CD14-positive monocyte (primary cell): ENCODE data around the gene CDX2. TPM values are rescaled to one million over a fixed set of nuclear protein-coding genes. Genes with fewer than 3 reads are reported as not detected.

Source experiments
- DNase-seq, 3 donors: peaks; one replicate each; pipeline ENCODE4 v3.0.0-alpha.2; 2011 to 2022
- H2AFZ ChIP-seq: 2 replicates; pipeline ENCODE4 v1.6.0; 2012; ENCODE audit warnings: mild to moderate bottlenecking, low read depth, low read length, inconsistent platforms; ENCODE audit not compliant: insufficient read depth, poor library complexity, severe bottlenecking
- H3K27ac ChIP-seq, 2 donors: 1 replicate in 1 of 2; 2 replicates in 1 of 2; pipeline ENCODE4 v1.5.1; 2012 to 2013; ENCODE audit warnings: low read length in 2 of 2, control low read depth in 1 of 2, inconsistent platforms in 1 of 2, low read depth in 1 of 2, mild to moderate bottlenecking in 1 of 2
- H3K27me3 ChIP-seq, 2 donors: one replicate each; pipeline versions ENCODE4 v1.6.0 to v1.6.1; 2011 to 2013; ENCODE audit warnings: low read length in 2 of 2; ENCODE audit not compliant: control insufficient read depth in 2 of 2, insufficient read depth in 2 of 2
- H3K36me3 ChIP-seq, 2 donors: replicated peaks in 1 of 2; 1 replicate in 1 of 2; 2 replicates in 1 of 2; pipeline versions ENCODE4 v1.5.1 to v1.6.1; 2012 to 2013; ENCODE audit warnings: low read length in 2 of 2, control low read depth in 1 of 2, inconsistent platforms in 1 of 2, mild to moderate bottlenecking in 1 of 2; ENCODE audit not compliant: insufficient read depth in 2 of 2, control insufficient read depth in 1 of 2
- H3K4me1 ChIP-seq, 2 donors: 1 replicate in 1 of 2; 2 replicates in 1 of 2; pipeline versions ENCODE4 v1.5.1 to v1.6.1; 2012 to 2013; ENCODE audit warnings: low read length in 2 of 2, control low read depth in 1 of 2, inconsistent platforms in 1 of 2, mild to moderate bottlenecking in 1 of 2, moderate library complexity in 1 of 2; ENCODE audit not compliant: insufficient read depth in 2 of 2, control insufficient read depth in 1 of 2
- H3K4me2 ChIP-seq: replicated peaks from 2 replicates; pipeline ENCODE3; 2012; ENCODE audit warnings: low read length, moderate library complexity, mild to moderate bottlenecking; ENCODE audit not compliant: poor library complexity, severe bottlenecking; ENCODE audit errors: extremely low read depth
- H3K4me3 ChIP-seq, 3 experiments: fragments of 200-600 bp in 1 of 3; sonication (generic) in 1 of 3; replicated peaks in 1 of 3; 1 replicate in 2 of 3; 2 replicates in 1 of 3; pipeline ENCODE4 v1.5.1; 2011 to 2013; ENCODE audit warnings: low read length in 3 of 3, mild to moderate bottlenecking in 3 of 3, control low read depth in 2 of 3, low read depth in 2 of 3, inconsistent platforms in 1 of 3, moderate library complexity in 1 of 3
- H3K79me2 ChIP-seq: 2 replicates; pipeline ENCODE4 v1.6.0; 2012; ENCODE audit warnings: mild to moderate bottlenecking, control low read depth, inconsistent platforms, low read length, moderate library complexity; ENCODE audit not compliant: insufficient read depth
- H3K9ac ChIP-seq: 2 replicates; pipeline ENCODE4 v1.6.0; 2017; ENCODE audit warnings: low read length, mild to moderate bottlenecking; ENCODE audit not compliant: insufficient read depth, poor library complexity, severe bottlenecking
- H3K9me3 ChIP-seq, 2 donors: replicated peaks in 1 of 2; 1 replicate in 1 of 2; 2 replicates in 1 of 2; pipeline versions ENCODE4 v1.5.1 to v1.6.1; 2012 to 2013; ENCODE audit warnings: low read length in 2 of 2, control low read depth in 1 of 2; ENCODE audit not compliant: control insufficient read depth in 1 of 2, insufficient read depth in 1 of 2
- H4K20me1 ChIP-seq: 2 replicates; pipeline ENCODE4 v1.6.0; 2012; ENCODE audit warnings: mild to moderate bottlenecking, low read length, control low read depth, moderate library complexity; ENCODE audit not compliant: insufficient read depth
- H3K27ac Mint-ChIP-seq, 7 donors: one replicate each; pipeline ENCODE4 v1.8.0; 2020; ENCODE audit warnings: mild to moderate bottlenecking in 7 of 7, mixed read lengths in 7 of 7, moderate library complexity in 6 of 7, inconsistent platforms in 2 of 7
- H3K27me3 Mint-ChIP-seq, 3 donors: one replicate each; pipeline ENCODE4 v1.8.0; 2021 to 2022; ENCODE audit warnings: low read depth in 3 of 3, mild to moderate bottlenecking in 3 of 3, mixed read lengths in 3 of 3, moderate library complexity in 3 of 3, inconsistent platforms in 1 of 3
- H3K36me3 Mint-ChIP-seq, 2 donors: one replicate each; pipeline ENCODE4 v1.8.0; 2020; ENCODE audit warnings: mixed read lengths in 2 of 2, inconsistent platforms in 1 of 2, mild to moderate bottlenecking in 1 of 2
- H3K4me1 Mint-ChIP-seq: one replicate; pipeline ENCODE4 v1.8.0; 2020; ENCODE audit warnings: mild to moderate bottlenecking, mixed read lengths
- H3K4me3 Mint-ChIP-seq, 2 donors: one replicate each; pipeline ENCODE4 v1.8.0; 2020; ENCODE audit warnings: mild to moderate bottlenecking in 2 of 2, mixed read lengths in 2 of 2, moderate library complexity in 1 of 2
- H3K9me3 Mint-ChIP-seq, 7 donors: one replicate each; pipeline ENCODE4 v1.8.0; 2020 to 2022; ENCODE audit warnings: mixed read lengths in 7 of 7, mild to moderate bottlenecking in 6 of 7, moderate library complexity in 6 of 7, inconsistent platforms in 2 of 7
- CTCF ChIP-seq: fragments of 200-600 bp; IDR thresholded peaks from one replicate; pipeline ENCODE4 v1.8.0; 2022; ENCODE audit warnings: antibody characterized with exemption, mild to moderate bottlenecking
- WGBS: methylation state at CpG from one replicate; pipeline ENCODE4 v1.1.5; 2013; ENCODE audit warnings: missing lambda C conversion rate; ENCODE audit not compliant: insufficient coverage; 5-methylcytosine and 5-hydroxymethylcytosine counted together
- intact Hi-C, 2 donors: fragments of 100-400 bp; cut with micrococcal nuclease; formaldehyde crosslinking; loops; one replicate each; pipeline versions ENCODE4 v1.15.0 to v1.15.1; 2023
- polyA plus RNA-seq, 3 donors: library from polyadenylated mRNA; depleted of rRNA in 1 of 3; unstranded in 2 of 3; stranded (reverse) in 1 of 3; fragments of 300-500 nt in 2 of 3; fragments of >200 nt in 1 of 3; fragmentation: Illumina TruSeq in 2 of 3; gene quantifications; 1 replicate in 2 of 3; 2 replicates in 1 of 3; pipeline ENCODE4 v1.2.3, GENCODE V29; 2012 to 2021

Gene CDX2
- polyA plus RNA-seq, 3 donors = not detected

- peaks cover 0 to 41% of the 10 kb centered on the region in 2 donors for H3K9me3 ChIP-seq
- H3K27ac ChIP-seq = no peak overlapping the region
- peaks cover 93 to 100% (median 99%) of the 10 kb centered on the region in 3 donors for H3K27me3 Mint-ChIP-seq
- H3K4me3 ChIP-seq = no peak overlapping the region
- H3K4me1 ChIP-seq = peaks cover 0 to 9% of the 10 kb centered on the region in 2 donors
- H3K9ac ChIP-seq = no peak overlapping the region
- H3K36me3 ChIP-seq = no peaks in the 10 kb centered on the region
- DNase-seq = no peak
- no peak for TF ChIP-seq CTCF
- peaks cover 93 to 94% of the 10 kb centered on the region in 2 donors for H3K27me3 ChIP-seq
- WGBS = 47% methylated on average over 3 of the region's 5 CpGs
- peaks cover 16% of the 10 kb centered on the region for H3K4me1 Mint-ChIP-seq
- H4K20me1 ChIP-seq = no peaks in the 10 kb centered on the region
- H3K79me2 ChIP-seq = no peaks in the 10 kb centered on the region
- H3K4me3 Mint-ChIP-seq = peak overlapping the region in 1 of 2 donors; percentile 79
- no peak overlapping the region for H2AFZ ChIP-seq
- peaks cover 0 to 18% (median 4%) of the 10 kb centered on the region in 7 donors for H3K9me3 Mint-ChIP-seq
- intact Hi-C loops = no loop called here
- peak overlapping the region in 1 of 7 donors; percentile 9 for H3K27ac Mint-ChIP-seq
- H3K36me3 Mint-ChIP-seq = no peaks in the 10 kb centered on the region
- no peak overlapping the region for H3K4me2 ChIP-seq
Measured at GRCh38 chr13:27973291-27973690, 4.2 kb upstream of the CDX2 start.

- no peak overlapping the region for H2AFZ ChIP-seq
- peaks cover 0 to 41% of the 10 kb centered on the region in 2 donors for H3K9me3 ChIP-seq
- peaks cover 0 to 3% of the 10 kb centered on the region in 2 donors for H3K36me3 Mint-ChIP-seq
- no peaks in the 10 kb centered on the region for H3K79me2 ChIP-seq
- peaks cover 0 to 22% (median 6%) of the 10 kb centered on the region in 7 donors for H3K9me3 Mint-ChIP-seq
- H3K4me1 Mint-ChIP-seq = peaks cover 22% of the 10 kb centered on the region
- no CpG with 5 or more reads among the region's 2 CpGs for WGBS
- peaks cover 96 to 98% of the 10 kb centered on the region in 2 donors for H3K27me3 ChIP-seq
- no peak overlapping the region for H3K27ac ChIP-seq
- no peak overlapping the region for H3K4me2 ChIP-seq
- DNase-seq = no peak
- H3K27me3 Mint-ChIP-seq = peaks cover 97 to 99% (median 99%) of the 10 kb centered on the region in 3 donors
- no peak overlapping the region for H3K9ac ChIP-seq
- peaks cover 3 to 12% of the 10 kb centered on the region in 2 donors for H3K4me1 ChIP-seq
- no peak overlapping the region for H3K4me3 ChIP-seq
- intact Hi-C loops = no loop called here
- no peak for TF ChIP-seq CTCF
- H3K36me3 ChIP-seq = no peaks in the 10 kb centered on the region
- H4K20me1 ChIP-seq = no peaks in the 10 kb centered on the region
- no peak overlapping the region for H3K27ac Mint-ChIP-seq
- H3K4me3 Mint-ChIP-seq = peak overlapping the region in 1 of 2 donors; percentile 68
Measured at GRCh38 chr13:27972478-27972820, 3.3 kb upstream of the CDX2 start.
